Activated CD4-positive, alpha-beta memory T cell treated with anti-CD3 and anti-CD28 coated beads for 36 hours (primary cell): ENCODE data around the gene IFNG. TPM values are rescaled to one million over a fixed set of nuclear protein-coding genes. Genes with fewer than 3 reads are reported as not detected.

Experiments used
- total RNA-seq, 2 experiments: library from RNA; stranded (reverse); gene quantifications; one replicate each; pipeline ENCODE4 v1.2.3, GENCODE V29; 2021

The IFNG gene
- total RNA-seq, 2 experiments from 2014 or later = 535 to 546 TPM

Other genes with a start within 250 kb of the IFNG start
- 1 to 10 TPM in 1 of 2 experiments, under 1 TPM in 1; 0.48 to 1.1 TPM for gene IFNG-AS1, start 170.3 kb downstream of the IFNG start, total RNA-seq
- gene IL26, start 66.1 kb upstream of the IFNG start, total RNA-seq = 1 to 10 TPM; 2.0 to 2.1 TPM
- 1 to 10 TPM; 5.4 to 6.4 TPM for gene IL22, start 93.9 kb upstream of the IFNG start, total RNA-seq
- gene MDM1, start 172.6 kb upstream of the IFNG start, total RNA-seq = 10 to 100 TPM; 13.8 to 15.6 TPM